HG02943 (cell line): ENCODE measurements around the gene B4GALNT1.
"Not testable (repeated sequence)": the region's sequence is repeated elsewhere in the genome, so short reads cannot be mapped to it uniquely, and the experiment has no call there.

Experiments used
- ATAC-seq: cut with Tn5 transposase; IDR thresholded peaks from one replicate; pipeline ENCODE4 v1.9.1; 2021; ENCODE audit warnings: mild to moderate bottlenecking, low read depth, moderate library complexity; ENCODE audit not compliant: unreplicated experiment

B4GALNT1 gene

DNA sequence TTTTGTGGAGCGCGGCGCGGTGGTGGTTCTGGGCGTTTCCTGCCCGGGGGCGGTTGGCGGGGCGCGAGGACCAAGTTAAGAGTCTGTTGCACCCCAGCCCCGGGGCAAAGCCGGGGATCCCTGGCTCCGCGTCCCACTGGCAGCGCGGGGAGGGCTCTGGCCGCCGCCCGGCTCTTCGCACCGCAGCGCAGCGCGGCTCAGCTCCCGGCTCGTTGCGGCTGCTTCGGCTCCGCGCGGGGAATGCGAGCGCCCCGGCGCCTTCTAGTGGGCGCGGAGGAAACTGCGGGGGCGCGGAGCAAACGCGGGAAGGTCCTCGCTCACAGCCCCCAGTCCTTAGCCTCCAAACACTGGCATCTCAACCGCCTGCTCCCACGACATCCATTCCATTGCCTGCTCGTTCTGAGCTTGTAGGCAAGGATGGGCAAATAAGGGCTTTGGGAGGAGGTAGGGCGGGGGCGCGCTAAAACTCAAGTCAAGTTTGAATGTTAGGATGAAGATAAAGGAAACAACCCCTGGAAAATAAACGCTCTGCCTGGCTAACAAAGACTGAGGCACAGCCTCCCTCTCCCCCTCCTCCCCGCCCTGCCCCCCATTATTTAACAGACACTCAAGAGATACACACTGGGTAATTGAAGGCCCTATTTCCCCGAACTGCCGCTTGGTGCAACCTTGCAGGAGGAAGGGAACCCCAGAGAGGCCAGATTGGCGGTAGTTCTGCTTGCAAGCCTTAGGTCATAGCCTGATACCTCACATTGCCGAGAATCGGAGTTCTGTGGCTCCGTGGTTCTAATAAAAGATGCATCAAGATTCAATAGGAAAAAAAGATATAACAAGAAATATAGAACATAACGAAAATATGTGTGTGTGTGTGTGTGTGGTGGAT, at the start of gene B4GALNT1:
Gene B4GALNT1 (minus strand): TSS at position 244 of the 883 bp plus-strand sequence. CDS start 1,069 bp downstream, outside the sequence.
- ATAC-seq, result no peak

DNA sequence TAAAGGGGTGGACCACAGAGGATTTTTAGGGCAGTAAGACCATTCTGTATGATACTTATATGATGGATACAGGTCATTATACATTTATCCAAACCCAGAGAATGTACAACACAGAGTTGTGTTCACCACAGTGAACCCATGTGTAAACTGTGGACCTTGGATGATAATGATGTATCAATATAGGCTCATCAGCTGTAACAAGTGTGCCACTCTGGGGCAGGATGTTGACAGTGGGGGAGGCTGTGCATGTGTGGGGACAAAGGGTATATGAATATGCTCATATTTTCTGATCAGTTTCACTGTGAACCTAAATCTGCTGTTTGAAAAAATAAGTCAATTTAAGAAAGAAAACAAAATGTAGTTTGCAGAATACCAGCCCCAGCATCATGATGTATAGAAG, 46.7 kb upstream of the B4GALNT1 start:
- ATAC-seq, result no peak

DNA sequence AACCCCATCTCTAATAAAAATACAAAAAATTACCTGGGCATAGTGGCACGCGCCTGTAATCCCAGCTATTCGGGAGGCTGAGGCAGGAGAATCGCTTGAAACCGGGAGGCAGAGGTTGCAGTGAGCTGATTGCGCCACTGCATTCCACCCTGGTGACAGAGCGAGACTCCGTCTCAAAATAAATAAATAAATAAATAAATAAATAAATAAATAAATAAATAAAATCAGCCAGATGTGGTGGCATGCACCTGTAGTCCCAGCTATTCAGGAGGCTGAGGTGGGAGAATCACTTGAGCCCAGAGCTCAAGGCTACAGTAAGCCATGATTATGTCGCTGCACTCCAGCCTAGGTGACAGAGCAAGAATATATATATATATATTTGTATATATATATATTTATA, 44.9 kb upstream of the B4GALNT1 start:
- not testable (repeated sequence) for ATAC-seq

DNA sequence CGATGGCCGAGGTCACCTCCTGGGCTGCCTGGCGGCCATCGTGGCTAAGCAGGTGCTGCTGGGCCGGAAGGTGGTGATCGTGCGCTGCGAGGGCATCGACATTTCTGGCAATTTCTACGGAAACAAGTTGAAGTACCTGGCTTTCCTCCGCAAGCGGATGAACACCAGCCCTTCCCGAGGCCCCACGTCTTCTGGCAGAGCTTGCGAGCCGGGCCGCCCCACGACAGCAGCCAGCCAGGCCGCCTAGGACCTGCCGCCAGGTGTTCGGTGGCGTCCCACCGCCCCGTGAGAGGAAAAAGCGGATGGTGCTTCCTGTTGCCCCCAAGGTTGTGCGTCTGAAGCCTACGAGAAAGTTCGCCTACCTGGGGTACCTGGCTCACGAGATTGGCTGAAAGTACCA, 41.7 kb upstream of the B4GALNT1 start:
- ATAC-seq, result no peak

DNA sequence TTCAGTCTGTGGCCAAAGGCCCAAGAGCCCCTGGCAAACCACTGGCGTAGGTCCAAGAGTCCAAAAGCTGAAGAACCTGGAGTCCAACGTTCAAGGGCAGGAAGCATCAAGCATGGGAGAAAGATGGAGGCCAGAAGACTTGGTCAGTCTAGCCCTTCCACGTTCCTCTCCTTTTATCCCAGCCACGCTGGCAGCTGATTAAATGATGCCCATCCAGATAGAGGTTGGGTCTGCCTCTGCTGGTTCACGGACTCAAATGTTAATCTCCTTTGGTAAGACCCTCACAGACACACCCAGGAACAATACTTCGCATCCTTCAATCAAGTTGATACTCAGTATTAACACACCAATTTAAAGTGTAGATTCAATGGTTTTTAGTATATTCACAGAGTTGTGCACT, 39.8 kb upstream of the B4GALNT1 start:
- no peak for ATAC-seq

DNA sequence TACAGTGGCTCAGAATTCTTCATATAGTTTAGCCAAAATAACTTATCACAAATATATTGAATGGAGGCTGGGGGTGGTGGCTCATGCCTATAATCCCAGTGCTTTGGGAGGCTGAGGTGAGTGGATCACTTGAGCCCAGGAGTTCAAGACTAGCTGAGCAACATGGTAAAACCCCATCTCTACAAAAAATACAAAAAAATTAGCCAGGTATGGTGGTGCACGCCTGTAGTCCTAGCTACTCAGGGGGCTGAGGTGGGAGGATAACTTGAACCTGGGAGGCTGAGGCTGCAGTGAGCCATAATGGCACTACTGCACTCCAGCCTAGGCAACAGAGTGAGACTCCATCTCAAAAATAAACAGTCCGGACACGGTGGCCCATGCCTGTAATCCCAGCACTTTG, 38.8 kb upstream of the B4GALNT1 start:
- ATAC-seq, result not testable (repeated sequence)

DNA sequence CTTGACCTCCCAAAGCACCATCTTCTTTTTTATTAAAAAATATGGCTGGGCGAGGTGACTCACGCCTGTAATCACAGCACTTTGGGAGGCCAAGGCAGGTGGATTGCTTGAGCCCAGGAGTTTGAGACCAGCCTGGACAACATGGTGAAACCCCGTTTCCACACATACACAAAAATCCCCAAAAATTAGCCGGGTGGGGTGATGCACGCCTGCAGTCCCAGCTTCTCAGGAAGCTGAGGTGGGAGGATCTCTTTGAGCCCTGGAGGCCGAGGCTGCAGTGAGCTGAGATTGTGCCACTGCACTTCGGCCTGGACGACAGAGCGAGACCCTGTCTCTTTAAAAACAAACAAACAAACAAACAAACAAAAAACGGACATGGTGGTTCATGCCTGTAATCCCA, 36.7 kb upstream of the B4GALNT1 start:
- not testable (repeated sequence) for ATAC-seq

DNA sequence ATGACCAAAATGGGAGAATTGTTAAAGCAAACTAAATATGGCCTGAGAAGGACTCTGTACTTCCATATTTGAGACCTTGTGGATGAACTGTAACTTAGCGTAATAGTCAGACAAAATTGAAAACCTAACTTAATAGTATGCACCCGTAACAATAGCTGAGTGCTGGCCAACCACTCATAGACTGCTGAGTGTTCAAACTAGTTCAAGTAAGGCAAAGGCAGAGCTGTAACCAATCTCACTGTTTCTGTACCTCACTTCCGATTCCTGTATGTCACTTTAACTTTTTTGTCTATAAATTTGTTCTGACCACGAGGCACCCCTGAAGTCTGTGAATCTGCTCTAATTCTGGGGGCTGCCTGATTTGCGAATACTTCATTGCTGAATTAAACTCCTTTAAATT, 33.9 kb upstream of the B4GALNT1 start:
- ATAC-seq, result no peak

DNA sequence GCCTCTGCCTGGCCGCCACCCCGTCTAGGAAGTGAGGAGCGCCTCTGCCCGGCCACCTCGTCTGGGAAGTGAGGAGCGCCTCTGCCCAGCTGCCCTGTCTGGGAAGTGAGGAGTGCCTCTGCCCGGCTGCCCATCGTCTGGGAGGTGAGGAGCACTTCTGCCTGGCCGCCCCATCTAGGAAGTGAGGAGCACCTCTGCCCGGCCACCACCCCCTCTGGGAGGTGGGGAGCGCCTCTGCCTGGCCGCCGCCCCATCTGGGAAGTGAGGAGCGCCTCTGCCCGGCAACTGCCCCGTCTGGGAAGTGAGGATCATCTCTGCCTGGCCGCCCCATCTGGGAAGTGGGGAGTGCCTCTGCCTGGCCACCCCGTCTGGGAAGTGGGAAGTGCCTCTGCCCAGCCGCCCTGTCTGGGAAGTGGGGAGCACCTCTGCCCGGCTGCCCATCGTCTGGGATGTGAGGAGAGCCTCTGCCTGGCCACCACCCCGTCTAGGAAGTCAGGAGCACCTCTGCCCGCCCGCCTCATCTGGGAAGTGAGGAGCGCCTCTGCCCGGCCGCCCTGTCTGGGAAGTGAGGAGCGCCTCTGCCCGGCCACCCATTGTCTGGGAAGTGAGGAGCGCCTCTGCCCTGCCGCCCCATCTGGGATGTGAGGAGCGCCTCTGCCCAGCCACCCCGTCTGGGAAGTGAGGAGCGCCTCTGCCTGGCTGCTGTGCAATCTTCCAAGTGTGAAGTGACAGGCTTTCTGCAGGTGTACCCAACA, 32.2 kb upstream of the B4GALNT1 start:
- not testable (repeated sequence) for ATAC-seq

DNA sequence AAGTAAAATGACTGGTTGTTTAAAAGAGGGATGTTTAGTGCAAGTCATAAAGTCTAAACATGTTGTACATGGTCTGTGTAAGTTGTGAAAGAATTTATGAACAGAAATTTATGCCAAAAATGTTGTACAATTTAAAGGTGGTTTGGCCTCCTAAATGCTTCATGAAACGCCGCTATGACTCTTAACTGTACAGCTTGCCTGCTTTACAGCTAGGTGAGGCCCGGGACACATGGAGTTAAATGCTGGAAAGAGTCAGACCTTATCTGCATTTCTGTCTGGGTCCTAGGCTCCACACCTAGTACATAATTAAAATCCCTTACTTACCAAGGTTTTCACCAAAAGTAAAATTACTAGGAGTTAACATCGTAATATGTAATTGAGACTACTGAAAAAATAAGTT, 28.4 kb upstream of the B4GALNT1 start:
- ATAC-seq, result no peak

DNA sequence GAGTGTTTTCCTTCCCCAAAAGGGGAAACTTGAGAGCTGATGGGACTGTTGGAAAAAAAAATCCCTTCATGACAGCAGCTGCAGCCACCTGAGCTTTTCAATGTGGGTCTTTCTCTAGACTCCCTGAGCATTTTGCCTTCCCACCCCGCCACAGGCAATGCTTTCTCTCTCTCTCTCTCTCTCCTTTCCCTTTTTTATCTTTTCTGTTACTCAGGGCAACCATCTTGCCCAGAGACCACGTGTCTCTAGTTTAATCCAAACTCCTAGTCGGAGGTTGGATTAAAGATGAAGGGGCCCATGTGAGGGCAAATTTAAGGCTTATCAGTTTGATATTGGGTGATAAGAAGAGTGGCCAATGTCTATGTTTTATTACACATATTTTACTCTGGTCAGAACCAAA, 25.9 kb upstream of the B4GALNT1 start:
- no peak for ATAC-seq

DNA sequence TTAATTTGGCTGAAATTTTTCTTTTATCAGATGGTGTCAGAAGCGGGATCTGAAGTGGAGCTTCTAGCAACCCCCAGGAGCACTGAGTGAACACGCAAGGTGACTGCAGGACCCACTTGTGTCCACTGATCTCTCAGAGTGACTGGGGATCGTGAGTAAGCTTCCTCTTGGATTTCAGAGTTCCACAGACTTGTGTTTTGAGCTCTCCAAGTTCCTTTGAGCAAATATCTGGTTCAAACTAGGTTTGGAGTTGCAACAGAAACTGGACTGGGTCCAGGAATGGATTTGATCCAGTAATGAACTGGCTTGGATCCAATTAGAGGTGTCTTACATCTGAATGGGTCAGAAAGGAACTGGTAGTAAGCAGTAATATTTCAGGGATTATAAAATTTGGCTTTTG, 24.7 kb upstream of the B4GALNT1 start:
- ATAC-seq, result no peak

DNA sequence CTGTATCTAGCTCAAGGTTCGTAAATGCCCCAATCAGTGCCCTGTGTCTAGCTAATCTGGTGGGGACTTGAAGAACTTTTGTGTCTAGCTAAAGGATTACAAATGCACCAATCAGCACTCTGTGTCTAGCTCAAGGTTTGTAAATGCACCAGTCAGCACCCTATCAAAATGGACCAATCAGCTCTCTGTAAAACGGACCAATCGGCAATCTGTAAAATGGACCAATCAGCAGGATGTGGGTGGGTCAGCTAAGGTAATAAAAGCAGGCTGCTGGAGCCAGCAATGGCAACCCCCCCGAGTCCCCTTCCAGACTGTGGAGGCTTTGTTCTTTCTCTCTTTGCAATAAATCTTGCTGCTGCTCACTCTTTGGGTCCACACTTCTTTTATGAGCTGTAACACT, 23.4 kb upstream of the B4GALNT1 start:
- not testable (repeated sequence) for ATAC-seq

DNA sequence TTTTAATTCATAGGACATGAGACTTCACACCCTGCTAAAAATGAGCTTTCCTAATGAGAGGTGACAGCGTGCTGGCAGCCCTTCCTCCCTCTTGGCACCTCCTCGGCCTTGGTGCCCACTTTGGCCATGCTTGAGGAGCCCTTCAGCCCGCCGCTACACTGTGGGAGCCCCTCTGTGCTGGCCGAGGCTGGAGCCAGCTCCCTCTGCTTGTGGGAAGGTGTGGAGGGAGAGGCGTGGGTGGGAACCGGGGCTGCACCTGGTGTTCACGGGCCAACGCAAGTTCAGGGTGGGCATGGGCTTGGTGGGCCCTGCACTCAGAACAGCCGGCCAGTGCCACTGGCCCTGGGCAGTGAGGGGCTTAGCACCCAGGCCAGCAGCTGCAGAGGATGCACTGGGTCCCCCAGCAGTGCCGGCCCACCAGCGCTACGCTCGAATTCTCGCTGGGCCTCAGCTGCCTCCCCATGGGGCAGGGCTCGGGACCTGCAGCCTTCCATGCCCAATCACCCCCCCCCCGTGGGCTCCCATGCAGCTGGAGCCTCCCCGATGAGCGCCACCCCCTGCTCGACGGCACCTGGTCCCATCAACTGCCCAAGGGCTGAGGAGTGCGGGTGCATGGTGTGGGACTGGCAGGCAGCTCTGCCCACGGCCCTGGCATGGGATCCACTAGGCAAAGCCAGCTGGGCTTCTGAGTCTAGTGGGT, 22.7 kb upstream of the B4GALNT1 start:
- ATAC-seq, result no peak

DNA sequence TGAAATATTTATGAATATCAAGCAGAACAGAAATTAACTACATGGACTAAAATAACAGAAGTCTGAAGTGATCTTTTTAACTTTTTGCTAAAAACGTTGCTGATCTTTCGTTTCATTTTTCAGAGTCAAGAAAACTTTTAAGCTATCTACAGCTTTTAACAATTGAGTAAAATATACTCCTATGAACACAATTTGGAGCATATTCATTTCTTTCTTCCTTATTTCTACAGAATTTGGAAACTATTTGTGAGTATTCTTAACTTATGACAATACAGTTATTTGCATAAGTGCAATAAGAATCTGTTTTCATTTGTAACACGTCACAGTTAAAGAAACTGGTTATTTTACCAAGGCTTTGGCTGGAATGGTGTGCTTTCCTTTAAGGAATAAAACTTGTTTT, 21.0 kb upstream of the B4GALNT1 start:
- ATAC-seq, result no peak

DNA sequence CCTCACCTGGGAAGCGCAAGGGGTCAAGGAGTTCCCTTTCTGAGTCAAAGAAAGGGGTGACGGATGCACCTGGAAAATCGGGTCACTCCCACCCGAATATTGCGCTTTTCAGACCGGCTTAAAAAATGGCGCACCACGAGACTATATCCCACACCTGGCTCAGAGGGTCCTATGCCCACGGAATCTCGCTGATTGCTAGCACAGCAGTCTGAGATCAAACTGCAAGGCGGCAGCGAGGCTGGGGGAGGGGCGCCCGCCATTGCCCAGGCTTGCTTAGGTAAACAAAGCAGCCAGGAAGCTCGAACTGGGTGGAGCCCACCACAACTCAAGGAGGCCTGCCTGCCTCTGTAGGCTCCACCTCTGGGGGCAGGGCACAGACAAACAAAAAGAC, 13.7 kb upstream of the B4GALNT1 start:
- ATAC-seq, result not testable (repeated sequence)

DNA sequence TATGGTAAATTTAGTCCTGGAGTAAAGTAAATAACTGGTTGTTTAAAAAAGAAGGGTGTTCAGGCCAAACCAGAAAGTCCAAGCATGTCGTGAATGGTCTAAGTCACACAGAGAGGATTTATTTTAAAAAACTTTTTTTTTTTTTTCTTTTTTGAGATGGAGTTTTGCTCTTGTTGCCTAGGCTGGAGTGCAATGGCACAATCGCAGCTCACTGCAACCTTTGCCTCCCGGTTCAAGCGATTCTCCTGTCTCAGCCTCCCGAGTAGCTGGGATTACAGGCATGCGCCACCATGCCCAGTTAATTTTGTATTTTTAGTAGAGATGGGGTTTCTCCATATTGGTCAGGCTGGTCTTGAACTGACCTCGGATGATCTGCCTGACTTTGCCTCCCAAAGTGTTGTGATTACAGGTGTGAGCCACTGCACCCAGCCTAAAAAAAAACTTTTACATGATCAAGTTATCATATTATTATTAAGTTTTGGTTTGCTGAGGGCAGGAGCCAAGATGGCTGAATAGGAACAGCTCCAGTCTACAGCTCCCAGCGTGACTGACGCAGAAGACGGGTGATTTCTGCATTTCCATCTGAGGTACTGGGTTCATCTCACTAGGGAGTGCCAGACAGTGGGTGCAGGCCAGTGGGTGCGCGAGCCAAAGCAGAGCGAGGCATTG, 13.1 kb upstream of the B4GALNT1 start:
- not testable (repeated sequence) for ATAC-seq

DNA sequence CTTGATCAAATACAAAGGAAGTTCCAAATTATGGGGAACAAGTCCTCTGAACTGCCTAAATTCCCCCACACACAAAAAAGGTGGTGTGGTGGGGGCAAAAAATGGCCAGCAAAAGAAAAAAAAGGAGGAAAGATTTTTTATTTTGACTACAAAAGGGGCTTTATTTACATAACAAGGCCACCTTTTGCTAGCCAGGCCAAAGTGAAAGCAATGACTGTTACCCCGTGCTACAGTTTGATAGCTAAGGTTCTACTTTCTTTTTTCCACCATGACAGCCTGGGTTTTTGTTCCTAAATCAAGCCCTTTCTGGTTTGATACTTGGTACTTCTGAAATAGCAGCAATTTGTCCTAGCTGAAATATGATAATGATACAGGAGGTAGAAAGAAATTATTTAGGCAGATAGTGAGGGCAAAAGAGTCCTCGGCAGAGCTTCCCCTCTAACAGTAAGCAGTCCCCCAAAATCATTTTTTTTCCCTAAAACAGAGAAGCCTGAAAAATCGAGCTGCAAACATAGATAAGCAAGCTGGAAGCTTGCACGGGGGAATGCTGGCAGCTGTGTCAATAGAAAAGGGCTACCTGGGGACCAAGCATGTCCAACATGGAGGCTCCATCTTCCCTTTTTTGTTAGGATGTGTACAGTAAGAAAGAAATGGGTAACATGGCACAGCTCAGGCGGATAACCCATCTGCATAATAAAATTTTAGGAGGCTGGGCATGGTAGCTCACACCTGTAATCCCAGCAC, 8.9 kb upstream of the B4GALNT1 start:
- no peak for ATAC-seq

DNA sequence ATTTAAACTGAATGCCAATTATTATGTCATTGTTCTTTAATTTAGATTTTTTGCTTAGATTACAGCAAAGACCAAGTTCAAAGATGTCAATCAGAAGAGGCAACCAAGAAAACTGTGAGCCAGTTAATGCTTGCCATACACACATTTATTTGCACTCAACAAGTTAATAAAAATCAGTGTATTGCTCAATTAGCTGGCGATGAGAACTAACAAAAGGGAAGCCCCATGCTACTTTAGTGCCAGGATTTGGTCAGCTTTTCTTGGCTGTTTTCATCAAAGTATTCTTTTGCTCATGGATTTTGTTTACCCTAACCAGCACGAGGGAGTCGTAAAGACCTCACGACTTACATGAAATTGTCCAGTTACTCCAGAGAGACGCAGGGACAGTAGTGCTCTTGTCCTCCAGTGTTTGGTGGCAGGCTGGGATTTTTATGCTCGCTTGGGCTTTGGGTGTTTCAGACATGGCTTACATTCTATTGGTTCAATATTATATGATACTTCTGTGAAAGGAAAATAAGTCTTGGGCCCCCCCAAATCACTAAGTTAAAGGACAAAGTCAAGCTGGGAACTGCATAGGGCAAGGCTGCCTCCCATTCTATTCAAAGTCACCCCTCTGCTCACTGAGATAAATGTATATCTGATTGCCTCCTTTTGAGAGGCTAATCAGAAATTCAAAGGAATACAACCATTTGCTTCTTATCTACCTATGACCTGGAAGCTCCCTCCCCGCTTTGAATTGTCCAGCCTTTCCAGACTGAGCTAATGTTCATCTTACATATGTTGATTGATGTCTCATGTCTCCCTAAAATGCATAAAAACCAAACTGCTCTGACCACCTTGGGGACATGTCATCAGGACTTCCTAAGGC, 7.4 kb upstream of the B4GALNT1 start:
- no peak for ATAC-seq
